Mucosa of descending colon (tissue), 3 donors: ENCODE measurements around the gene KSR1. TPM values are rescaled to one million over a fixed set of nuclear protein-coding genes. Genes with fewer than 3 reads are reported as not detected.
"Not testable (repeated sequence)": the region's sequence is repeated elsewhere in the genome, so short reads cannot be mapped to it uniquely, and the experiment has no call there.

Source experiments
- ATAC-seq: fragments of 200-7000 bp; cut with Tn5 transposase; one replicate; pipeline ENCODE4 v1.9.1; 2020; ENCODE audit warnings: mild to moderate bottlenecking, moderate library complexity
- DNase-seq, 3 donors: peaks; one replicate each; pipeline ENCODE4 v3.0.0-alpha.2; 2020
- H3K36me3 ChIP-seq: fragments of 200-600 bp; one replicate; pipeline ENCODE4 v1.8.0; 2021; ENCODE audit warnings: low read depth, mild to moderate bottlenecking
- H3K4me1 ChIP-seq: fragments of 200-600 bp; one replicate; pipeline ENCODE4 v1.8.0; 2021; ENCODE audit warnings: low read depth, mild to moderate bottlenecking
- H3K4me3 ChIP-seq: fragments of 200-600 bp; one replicate; pipeline ENCODE4 v1.8.0; 2021; ENCODE audit warnings: mild to moderate bottlenecking
- H3K9me3 ChIP-seq: fragments of 200-600 bp; one replicate; pipeline ENCODE4 v1.8.0; 2021; ENCODE audit warnings: mild to moderate bottlenecking
- intact Hi-C, 2 donors: fragments of 100-400 bp; cut with DNase I in 1 of 2; cut with micrococcal nuclease in 1 of 2; formaldehyde crosslinking; loops; one replicate each; pipeline versions ENCODE4 v1.11.0 to v1.11.1; 2022; cut with DNase I, micrococcal nuclease
- long read RNA-seq, 2 donors: library from polyadenylated mRNA; unstranded; transcript quantifications; one replicate each; pipeline ENCODE4 v2.0.0, GENCODE V29; 2019 to 2021
- total RNA-seq, 3 donors: library from RNA; stranded (reverse); fragmentation: NEBNext Ultra II Directional in 2 of 3; extraction: Animal tissue kit (Norgen Biotek cat#: 25700) in 2 of 3; gene quantifications; one replicate each; pipeline versions ENCODE4 v1.2.1 to v1.2.4, GENCODE V29; 2021 to 2023
- TF ChIP-seq, protein P1 (sequence below): fragments of 200-600 bp; IDR thresholded peaks from one replicate; pipeline ENCODE4 v1.8.0; 2022; ENCODE audit warnings: antibody characterized with exemption, mild to moderate bottlenecking
- donor health status: DM: no; HTN: no; CAD: no; lungs with moderate emphysema.
- donor health status: DM: no; HTN: no; CAD: no.
- donor health status: DM: no; HTN: yes; CAD: no.

KSR1 gene
- 10 to 100 TPM; 20.5 to 50.4 (median 21.3) TPM for total RNA-seq
- long read RNA-seq, donor 1, partial matches to known transcripts: 4 of 12 reads
- long read RNA-seq, donor 1, other reads (novel, unspliced or antisense): 8 of 12 reads
- long read RNA-seq, donor 2: 0 reads

DNA sequence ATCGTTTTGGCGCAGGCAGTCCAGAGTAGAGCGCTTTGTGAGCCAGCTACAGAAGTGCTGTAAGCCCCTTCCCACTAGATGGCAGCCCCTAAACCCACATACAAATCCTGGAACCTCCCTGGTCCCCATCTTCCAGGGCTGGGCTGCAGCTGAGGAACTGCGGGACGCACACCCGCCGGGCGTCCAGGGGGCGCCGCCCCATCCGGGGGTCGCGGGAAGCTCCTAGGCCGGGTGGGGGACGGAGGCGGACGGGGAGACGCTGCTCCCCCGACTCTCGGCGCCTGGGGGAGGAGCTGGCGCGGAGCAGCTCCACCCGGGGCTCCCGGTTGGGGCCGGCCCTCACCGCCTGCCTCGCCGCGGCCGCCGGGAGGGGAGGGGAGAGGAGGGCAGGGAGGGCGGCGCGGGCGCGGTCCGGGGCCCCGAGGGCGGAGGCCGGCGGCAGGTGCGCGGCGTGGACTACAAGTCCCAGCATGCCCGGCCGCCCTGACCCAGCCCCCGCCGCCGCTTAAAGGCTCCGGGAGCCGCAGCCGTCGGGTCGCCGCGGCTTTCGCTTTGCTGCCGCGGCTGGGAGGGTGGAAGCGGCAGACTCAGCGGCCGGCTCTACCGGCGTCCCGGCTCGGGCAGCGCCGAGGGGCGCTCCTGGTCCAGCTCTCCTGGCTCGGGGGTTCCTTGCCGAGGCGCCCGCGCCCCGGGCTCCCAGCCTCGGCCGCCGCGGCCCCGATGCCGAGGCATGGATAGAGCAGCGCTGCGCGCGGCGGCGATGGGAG lies at the start of gene KSR1:
Gene KSR1 (plus strand): TSS at position 535 of the 767 bp plus-strand sequence. CDS start 196 bp downstream, at position 731.
- peaks cover 9% of the 10 kb centered on the region for H3K4me1 ChIP-seq
- ATAC-seq: peak; percentile 97
- H3K9me3 ChIP-seq: no peaks in the 10 kb centered on the region
- intact Hi-C loops: loop anchor here in 1 of 2 donors (10.0 kb wide), 1 partner anchor 149 kb away; no protein-coding TSS in a partner anchor
- peak within 1 kb of the TSS; percentile 40 for H3K4me3 ChIP-seq
- no peaks in the 10 kb centered on the region for H3K36me3 ChIP-seq
- TF ChIP-seq, protein P1, sequence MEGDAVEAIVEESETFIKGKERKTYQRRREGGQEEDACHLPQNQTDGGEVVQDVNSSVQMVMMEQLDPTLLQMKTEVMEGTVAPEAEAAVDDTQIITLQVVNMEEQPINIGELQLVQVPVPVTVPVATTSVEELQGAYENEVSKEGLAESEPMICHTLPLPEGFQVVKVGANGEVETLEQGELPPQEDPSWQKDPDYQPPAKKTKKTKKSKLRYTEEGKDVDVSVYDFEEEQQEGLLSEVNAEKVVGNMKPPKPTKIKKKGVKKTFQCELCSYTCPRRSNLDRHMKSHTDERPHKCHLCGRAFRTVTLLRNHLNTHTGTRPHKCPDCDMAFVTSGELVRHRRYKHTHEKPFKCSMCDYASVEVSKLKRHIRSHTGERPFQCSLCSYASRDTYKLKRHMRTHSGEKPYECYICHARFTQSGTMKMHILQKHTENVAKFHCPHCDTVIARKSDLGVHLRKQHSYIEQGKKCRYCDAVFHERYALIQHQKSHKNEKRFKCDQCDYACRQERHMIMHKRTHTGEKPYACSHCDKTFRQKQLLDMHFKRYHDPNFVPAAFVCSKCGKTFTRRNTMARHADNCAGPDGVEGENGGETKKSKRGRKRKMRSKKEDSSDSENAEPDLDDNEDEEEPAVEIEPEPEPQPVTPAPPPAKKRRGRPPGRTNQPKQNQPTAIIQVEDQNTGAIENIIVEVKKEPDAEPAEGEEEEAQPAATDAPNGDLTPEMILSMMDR: no peak
- peak; percentile 81 to 91 (median 87) for DNase-seq

GRCh38 chr17:27407916-27408864 lies 48.1 kb upstream of the KSR1 start:
- ATAC-seq: no peak
- no peaks in the 10 kb centered on the region for H3K9me3 ChIP-seq
- H3K4me3 ChIP-seq: no peak overlapping the region
- TF ChIP-seq, protein P1: no peak
- no peaks in the 10 kb centered on the region for H3K36me3 ChIP-seq
- intact Hi-C loops: no loop called here
- H3K4me1 ChIP-seq: no peaks in the 10 kb centered on the region
- DNase-seq: no peak

DNA sequence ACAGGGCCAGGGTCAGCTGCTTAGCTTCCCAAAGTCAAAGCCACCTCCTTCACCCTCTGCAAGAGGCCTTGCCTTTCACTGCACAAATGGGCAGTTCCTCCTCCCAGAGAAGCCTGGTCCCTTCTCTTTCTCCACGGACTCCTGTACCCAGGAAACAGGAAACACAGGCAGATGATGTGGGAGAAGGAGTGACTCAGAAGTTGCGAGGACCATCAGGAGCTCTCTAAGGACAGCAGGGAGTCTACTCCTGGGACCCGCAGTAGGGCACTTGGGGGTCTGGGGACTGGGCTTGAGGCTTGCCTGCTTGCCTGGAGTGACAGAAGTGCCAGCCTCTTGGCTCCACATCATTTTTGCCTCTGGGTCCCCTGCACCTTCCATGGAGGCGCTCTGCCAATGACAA lies 47.4 kb upstream of the KSR1 start:
- TF ChIP-seq, protein P1: no peak
- H3K4me3 ChIP-seq: no peak overlapping the region
- no peaks in the 10 kb centered on the region for H3K36me3 ChIP-seq
- DNase-seq: no peak
- peak; percentile 34 for ATAC-seq
- no peaks in the 10 kb centered on the region for H3K4me1 ChIP-seq
- intact Hi-C loops: no loop called here
- H3K9me3 ChIP-seq: no peaks in the 10 kb centered on the region

- H3K9me3 ChIP-seq, ATAC-seq, H3K4me1 ChIP-seq, H3K36me3 ChIP-seq, intact Hi-C loops, H3K4me3 ChIP-seq, DNase-seq: not testable (repeated sequence)
Measured at GRCh38 chr17:27412158-27412557, 44.1 kb upstream of the KSR1 start.

DNA sequence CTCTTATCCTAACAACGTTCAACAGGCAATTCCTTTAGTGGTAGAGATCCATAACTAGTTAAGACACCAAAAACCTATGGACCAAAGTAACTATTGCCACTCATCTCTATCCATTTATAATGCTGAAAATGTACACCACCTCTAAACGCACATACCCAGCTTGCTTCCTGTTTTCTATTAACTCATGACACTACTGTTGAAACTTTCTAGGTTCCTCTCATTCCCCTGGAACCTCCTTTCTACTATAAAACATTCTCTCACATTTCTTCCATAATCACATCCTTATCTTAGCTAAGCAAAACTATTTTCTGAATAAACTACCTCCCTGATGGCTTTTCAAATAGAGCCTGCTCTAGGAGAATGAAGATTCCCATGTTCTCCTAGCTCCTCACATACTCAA lies 42.9 kb upstream of the KSR1 start:
- Histone ChIP-seq H3K4me1 (no peaks in the 10 kb centered on the region), H3K9me3 (no peaks in the 10 kb centered on the region), H3K36me3 (no peaks in the 10 kb centered on the region), H3K4me3 (no peak overlapping the region)
- ATAC-seq: no peak
- no peak for DNase-seq
- intact Hi-C loops: no loop called here
- TF ChIP-seq, protein P1: no peak
